Hindlimb muscle (tissue), 1 donor: ENCODE measurements around the gene LCE1E. TPM values are rescaled to one million over a fixed set of nuclear protein-coding genes. Genes with fewer than 3 reads are reported as not detected.

Experiments
- DNase-seq: peaks from one replicate; pipeline ENCODE4 v3.0.0-alpha.2; 2013
- polyA plus RNA-seq: library from polyadenylated mRNA; unstranded; fragments of 120-200 nt; gene quantifications from one replicate; pipeline ENCODE4 v1.2.1, GENCODE V29; 2013; ENCODE audit not compliant: insufficient read length

LCE1E gene
- polyA plus RNA-seq, 1 donor = not detected

- no peak for DNase-seq
Observed at GRCh38 chr1:152783095-152783494, 3.0 kb upstream of the LCE1E start.

DNA sequence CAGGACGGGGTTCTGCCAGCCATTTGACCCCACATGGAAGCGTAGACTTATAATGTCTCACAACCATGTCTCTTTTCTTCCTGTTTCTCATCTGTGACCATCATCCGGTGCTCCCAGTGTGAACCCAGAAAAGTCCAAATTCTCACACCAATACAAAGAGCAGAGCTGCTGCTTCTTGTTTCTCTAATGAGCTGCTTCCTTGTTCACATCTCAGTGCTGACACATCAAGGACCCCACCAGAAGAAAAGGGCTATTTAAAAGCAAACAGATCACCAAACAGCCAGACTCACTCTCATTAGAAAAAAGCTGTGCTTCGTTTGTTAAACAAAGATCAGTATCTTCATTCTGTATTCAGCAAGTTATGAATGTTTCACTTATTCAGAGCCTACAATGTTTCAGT lies 9.6 kb downstream of the LCE1E start:
- DNase-seq = no peak

- DNase-seq = no peak
Observed at GRCh38 chr1:152796421-152796820, 10.4 kb downstream of the LCE1E start, which contains the start of gene LCE1D. LCE1D (plus strand) TSS chr1:152796721; CDS start chr1:152797795, 1,074 bp downstream.

DNA sequence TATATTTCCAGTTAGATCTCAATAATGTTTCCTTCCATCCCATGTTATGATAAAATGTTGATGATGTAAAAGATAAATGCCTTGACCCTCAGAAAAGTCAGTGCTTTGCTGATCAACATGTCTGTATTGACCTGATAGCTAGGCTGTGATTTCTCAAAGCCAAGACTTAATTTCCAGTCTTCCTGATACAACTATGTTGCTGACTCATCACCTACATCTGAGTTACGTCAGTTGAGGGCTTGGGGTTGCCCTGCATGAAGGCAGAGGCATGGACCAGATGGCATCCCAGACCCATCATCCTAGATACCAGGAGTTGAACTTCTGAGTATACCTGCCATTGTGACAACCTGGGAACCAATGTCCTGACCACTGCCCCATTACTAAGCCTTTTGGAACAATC lies 15.3 kb downstream of the LCE1E start:
- DNase-seq = no peak

DNA sequence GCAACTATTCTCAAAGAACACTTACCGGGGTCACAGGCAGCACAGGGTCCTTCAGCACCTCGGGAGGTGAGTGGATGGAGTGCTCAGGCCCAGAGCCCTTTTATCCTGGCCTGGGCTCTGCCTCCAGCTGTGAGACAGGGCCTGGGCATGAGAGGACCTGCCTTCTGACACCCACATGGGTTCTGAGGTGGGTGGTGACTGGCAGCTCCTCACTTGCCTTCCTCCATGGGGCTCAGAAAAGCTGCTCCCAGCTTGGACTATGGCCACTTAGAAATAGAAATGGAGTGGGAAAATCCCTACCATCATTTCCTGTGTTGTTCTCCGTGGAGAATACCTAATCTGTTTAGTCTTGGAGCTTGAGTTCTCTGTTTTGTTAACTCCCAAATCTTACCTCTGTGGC lies 20.5 kb downstream of the LCE1E start, which contains the start of gene LCE1C:
Gene LCE1C (minus strand): TSS at position 76 of the 400 bp plus-strand sequence. CDS start 1,173 bp downstream, outside the sequence.
- no peak for DNase-seq

- DNase-seq = no peak
Observed at GRCh38 chr1:152811050-152811449, 25.0 kb downstream of the LCE1E start.

DNA sequence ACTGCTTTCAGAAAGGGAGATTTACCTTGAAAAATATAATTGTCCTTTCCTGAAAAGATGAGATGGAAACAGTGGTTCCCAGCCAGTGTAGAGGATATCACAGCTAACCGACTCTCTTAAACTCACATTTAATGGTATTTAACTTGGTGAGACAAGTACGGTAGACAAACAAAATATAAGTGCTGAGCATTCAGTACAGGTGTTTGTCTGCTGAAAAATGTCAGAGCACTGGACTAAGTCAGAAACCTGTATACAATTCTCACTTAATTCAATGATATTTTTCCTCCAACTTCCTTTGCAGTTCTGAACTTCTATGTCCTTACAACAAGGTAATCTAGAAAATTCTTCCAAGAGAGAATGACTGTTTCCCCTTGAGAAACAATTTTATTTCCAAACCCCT lies 25.6 kb downstream of the LCE1E start, which contains the start of gene LCE1B:
Gene LCE1B (plus strand): TSS at position 301 of the 400 bp plus-strand sequence. CDS start 476 bp downstream, outside the sequence.
- DNase-seq = no peak

- no peak for DNase-seq
Observed at GRCh38 chr1:152817309-152817708, 31.3 kb downstream of the LCE1E start.

- no peak for DNase-seq
Observed at GRCh38 chr1:152823294-152823693, 37.2 kb downstream of the LCE1E start.

DNA sequence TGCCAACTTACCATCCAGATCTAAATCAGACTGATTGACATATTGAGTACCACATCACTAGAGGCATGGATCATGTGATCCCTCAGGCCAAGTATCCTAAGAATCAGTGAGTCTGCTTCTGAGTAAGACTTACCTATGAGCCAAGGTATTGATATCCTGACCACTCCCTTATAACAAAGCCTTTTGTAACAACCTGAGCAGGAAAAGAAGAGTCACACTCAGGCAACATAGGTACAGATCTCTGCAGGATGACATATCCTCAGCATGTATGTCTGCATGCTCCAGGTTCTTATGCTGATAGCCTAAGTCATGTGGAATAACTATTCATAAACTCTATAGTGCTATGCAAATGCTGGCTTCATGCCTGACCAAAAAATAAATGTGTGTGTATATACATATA lies 38.9 kb downstream of the LCE1E start:
- DNase-seq = no peak

- no peak for DNase-seq
Observed at GRCh38 chr1:152827173-152827572, 41.1 kb downstream of the LCE1E start, which contains the start of gene LCE1A. LCE1A (plus strand) TSS chr1:152827473; CDS start chr1:152827473, 0 bp downstream.

DNA sequence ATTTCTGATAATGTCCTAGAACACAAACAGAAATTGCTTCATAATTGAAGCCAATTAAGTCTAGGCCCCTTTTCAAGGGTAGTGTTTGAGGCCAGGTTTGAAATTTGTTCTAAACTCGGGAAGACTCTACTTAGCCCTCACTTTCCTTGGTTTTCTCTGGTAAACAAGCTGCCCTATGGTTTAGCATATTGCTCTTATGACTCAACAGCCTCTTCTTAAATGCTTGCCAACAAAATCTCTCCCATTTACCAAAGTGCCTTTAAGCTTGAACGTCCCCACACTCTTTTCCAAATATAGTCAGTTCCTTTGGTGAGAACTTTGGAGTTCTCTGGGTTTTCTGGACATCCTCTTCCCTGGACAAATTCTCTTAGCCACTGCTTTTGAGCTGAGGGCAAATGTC lies 50.8 kb downstream of the LCE1E start:
- DNase-seq = no peak

Other genes with a start within 250 kb of the LCE1E start
- not detected for gene LCE3E, start 219.5 kb upstream of the LCE1E start, polyA plus RNA-seq
- not detected for gene LCE3D, start 205.7 kb upstream of the LCE1E start, polyA plus RNA-seq
- not detected for gene LCE3C, start 186.0 kb upstream of the LCE1E start, polyA plus RNA-seq
- gene LCE3B, start 172.4 kb upstream of the LCE1E start, polyA plus RNA-seq = not detected
- not detected for gene LCE3A, start 163.2 kb upstream of the LCE1E start, polyA plus RNA-seq
- gene LCE2D, start 122.9 kb upstream of the LCE1E start, polyA plus RNA-seq = not detected
- gene LCE2C, start 111.0 kb upstream of the LCE1E start, polyA plus RNA-seq = not detected
- gene LCE2B, start 100.1 kb upstream of the LCE1E start, polyA plus RNA-seq = not detected
- not detected for gene LCE2A, start 87.9 kb upstream of the LCE1E start, polyA plus RNA-seq
- gene LCE4A, start 78.1 kb upstream of the LCE1E start, polyA plus RNA-seq = not detected
- not detected for gene KPRP, start 28.2 kb upstream of the LCE1E start, polyA plus RNA-seq
- not detected for gene LCE1F, start 11.1 kb upstream of the LCE1E start, polyA plus RNA-seq
- not detected for gene LCE1D, start 10.5 kb downstream of the LCE1E start, polyA plus RNA-seq
- gene LCE1C, start 20.4 kb downstream of the LCE1E start, polyA plus RNA-seq = not detected
- gene LCE1B, start 25.7 kb downstream of the LCE1E start, polyA plus RNA-seq = not detected
- not detected for gene LCE1A, start 41.2 kb downstream of the LCE1E start, polyA plus RNA-seq
- not detected for gene LCE6A, start 56.6 kb downstream of the LCE1E start, polyA plus RNA-seq
- gene LCE7A, start 73.7 kb downstream of the LCE1E start, polyA plus RNA-seq = not detected
- not detected for gene SMCP, start 92.1 kb downstream of the LCE1E start, polyA plus RNA-seq
- 0.36 TPM for gene IVL, start 122.3 kb downstream of the LCE1E start, polyA plus RNA-seq
- gene SPRR5, start 160.9 kb downstream of the LCE1E start, polyA plus RNA-seq = not detected
- gene SPRR4, start 184.4 kb downstream of the LCE1E start, polyA plus RNA-seq = not detected
- not detected for gene SPRR1A, start 197.8 kb downstream of the LCE1E start, polyA plus RNA-seq
- not detected for gene SPRR3, start 215.5 kb downstream of the LCE1E start, polyA plus RNA-seq
- 0.37 TPM for gene SPRR1B, start 244.9 kb downstream of the LCE1E start, polyA plus RNA-seq